Measurements from ENCODE around the gene HCN1.

DNA sequence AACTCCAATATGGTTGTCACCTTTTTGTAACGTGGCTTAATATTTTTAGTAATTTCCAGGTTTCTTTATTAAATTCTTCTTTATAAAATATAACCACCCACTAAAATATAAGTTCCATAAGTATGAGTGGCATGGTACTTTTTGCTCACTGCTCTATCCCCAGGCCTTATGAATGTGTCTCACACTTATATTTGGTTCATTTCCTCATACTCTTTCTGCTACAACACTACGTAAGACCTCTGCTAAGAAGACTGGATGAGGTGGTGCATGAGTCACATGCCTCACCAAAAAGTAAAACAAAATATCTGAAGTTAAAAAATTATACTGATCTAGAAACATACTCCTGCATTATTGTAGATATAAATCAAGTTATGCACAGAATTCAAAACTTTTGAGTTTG is 400.9 kb downstream of the HCN1 start:
- TF ChIP-seq, protein P1, sequence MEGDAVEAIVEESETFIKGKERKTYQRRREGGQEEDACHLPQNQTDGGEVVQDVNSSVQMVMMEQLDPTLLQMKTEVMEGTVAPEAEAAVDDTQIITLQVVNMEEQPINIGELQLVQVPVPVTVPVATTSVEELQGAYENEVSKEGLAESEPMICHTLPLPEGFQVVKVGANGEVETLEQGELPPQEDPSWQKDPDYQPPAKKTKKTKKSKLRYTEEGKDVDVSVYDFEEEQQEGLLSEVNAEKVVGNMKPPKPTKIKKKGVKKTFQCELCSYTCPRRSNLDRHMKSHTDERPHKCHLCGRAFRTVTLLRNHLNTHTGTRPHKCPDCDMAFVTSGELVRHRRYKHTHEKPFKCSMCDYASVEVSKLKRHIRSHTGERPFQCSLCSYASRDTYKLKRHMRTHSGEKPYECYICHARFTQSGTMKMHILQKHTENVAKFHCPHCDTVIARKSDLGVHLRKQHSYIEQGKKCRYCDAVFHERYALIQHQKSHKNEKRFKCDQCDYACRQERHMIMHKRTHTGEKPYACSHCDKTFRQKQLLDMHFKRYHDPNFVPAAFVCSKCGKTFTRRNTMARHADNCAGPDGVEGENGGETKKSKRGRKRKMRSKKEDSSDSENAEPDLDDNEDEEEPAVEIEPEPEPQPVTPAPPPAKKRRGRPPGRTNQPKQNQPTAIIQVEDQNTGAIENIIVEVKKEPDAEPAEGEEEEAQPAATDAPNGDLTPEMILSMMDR (IDR thresholded peaks at IDR 0.05): no peak
- TF ChIP-seq POLR2A (IDR thresholded peaks at IDR 0.05): no peak
